ENCODE data around the gene FRAT1. TPM values are rescaled to one million over a fixed set of nuclear protein-coding genes. Genes with fewer than 3 reads are reported as not detected.

FRAT1 gene
- total and polyA plus RNA-seq, 7 donors: 0.61 to 3.9 (median 2.0) TPM

DNA sequence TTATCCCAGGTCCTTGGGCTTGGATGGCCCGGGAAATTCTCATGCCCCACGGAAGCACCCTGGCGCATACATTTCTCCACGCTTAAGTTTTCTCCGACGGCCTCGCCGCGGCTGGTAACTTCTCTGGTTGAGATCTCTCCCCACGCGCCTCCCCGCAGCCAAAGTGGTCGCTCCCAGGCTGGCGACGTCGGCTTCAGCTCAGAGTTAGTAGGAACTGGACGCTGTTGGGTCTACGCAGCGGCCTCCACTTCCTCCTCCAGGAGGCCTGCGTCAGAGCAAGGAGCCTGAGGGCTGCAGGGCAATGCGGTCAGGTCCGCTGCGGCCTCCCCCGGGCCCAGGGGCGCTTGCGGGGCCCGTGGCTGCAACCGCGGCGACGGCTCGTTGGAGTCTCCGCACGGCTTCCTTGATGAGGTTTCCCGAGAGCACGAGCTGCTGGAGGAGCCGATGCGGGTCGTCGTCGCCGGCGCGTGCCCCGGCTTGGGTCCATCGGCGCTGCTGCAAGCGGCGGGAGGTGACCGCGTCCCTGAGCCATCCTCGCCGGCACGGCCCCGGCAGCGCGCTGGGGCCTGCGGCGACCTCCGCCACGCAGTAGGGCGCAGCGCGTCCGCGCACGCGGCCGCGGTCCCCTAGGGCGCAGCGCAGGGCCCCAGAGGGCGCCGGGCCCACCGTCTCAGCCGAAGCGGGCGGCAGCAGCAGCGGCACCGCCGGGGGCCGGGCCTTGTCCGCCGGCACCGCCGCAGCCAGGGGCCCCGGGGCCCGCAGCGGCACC, 14.7 kb downstream of the FRAT1 start:
- peaks cover 16% of the 10 kb centered on the region for H3K4me1 ChIP-seq
- peak overlapping the region; percentile 83 for H3K4me3 ChIP-seq
- no peak for TF ChIP-seq CTCF (IDR thresholded peaks at IDR 0.05)
- peak overlapping the region; percentile 98 for H3K27ac ChIP-seq
- H3K9me3 ChIP-seq: no peaks in the 10 kb centered on the region
- peak; percentile 42 to 79 for DNase-seq
- 0 to 1% (median 0%) methylated on average over 48 to 89 of the region's 89 CpGs for WGBS, 3 donors
- peak in 2 of 4 donors; percentile 8 to 17 for ATAC-seq
- no peaks in the 10 kb centered on the region for H3K27me3 ChIP-seq (ENCODE audit: insufficient read depth in 3 of 3, low read length in 2 of 3)
- intact Hi-C loops (cut with DNase I): loop anchor here (2.0 to 5.0 kb wide), 2 partner anchors 41 to 55 kb away; partner anchors contain the start of gene ARHGAP19 (in 1 of the 2)
- H3K36me3 ChIP-seq (ENCODE audit: insufficient read depth in 1 of 2, low read depth in 1 of 2): peaks cover 3 to 8% of the 10 kb centered on the region in 2 donors

DNA sequence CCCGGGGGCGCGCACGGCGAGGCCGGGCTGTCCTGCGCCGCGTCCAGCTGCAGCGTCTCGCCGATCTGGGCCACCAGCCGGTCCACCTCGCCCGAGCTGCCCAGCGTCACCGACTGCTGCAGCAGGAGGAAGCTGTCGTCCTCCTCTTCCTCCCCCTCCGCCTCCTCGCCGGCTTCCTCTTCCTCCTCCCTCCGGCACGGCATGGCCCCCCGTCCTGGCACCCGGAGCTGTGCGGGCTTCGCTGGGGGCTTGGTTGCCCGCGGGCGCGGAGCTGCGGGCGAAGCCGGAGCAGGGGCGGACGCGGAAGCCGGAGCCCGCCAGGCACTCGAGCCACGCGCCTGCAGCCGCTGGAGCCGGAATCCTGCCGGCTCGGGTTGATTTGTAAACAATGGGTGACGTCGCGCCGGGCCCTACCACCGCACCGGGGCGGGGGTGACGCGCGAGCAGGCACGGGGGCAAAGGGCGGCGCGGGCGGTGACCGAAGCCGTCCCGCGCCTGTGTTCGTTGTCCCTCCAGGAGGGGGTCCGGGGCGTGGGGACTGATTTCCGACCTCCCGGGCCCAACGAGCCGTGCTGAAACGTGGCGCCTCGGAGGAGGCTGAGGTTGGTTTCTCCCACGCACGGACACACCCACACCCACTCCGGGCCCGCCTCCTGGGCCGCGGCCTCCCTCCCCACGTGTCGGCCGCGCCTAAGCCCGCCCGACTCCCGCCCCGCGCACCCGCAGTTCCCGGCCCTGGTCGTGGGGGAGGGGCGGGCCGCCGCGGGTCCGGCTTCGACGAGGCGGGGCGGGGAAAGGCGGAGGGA, 15.5 kb downstream of the FRAT1 start, which contains the start of gene FRAT2:
Gene FRAT2 (minus strand): TSS at position 360 of the 806 bp plus-strand sequence. CDS start 157 bp downstream, at position 203.
- Histone ChIP-seq H3K4me1 (peaks cover 16% of the 10 kb centered on the region), H3K27me3 (ENCODE audit: insufficient read depth in 3 of 3, low read length in 2 of 3) (no peaks in the 10 kb centered on the region), H3K9me3 (no peaks in the 10 kb centered on the region), H3K27ac (peak within 1 kb of the TSS; percentile 98), H3K4me3 (peak within 1 kb of the TSS; percentile 83), H3K36me3 (ENCODE audit: insufficient read depth in 1 of 2, low read depth in 1 of 2) (no peaks in the 10 kb centered on the region)
- WGBS, 3 donors: 0 to 1% (median 1%) methylated on average over 50 to 103 of the region's 103 CpGs
- intact Hi-C loops (cut with DNase I): loop anchor here in 1 of 2 donors (5.0 kb wide), 1 partner anchor 42 kb away; the partner anchor contains the start of gene ARHGAP19
- peak; percentile 92 to 96 for DNase-seq
- no peak for TF ChIP-seq CTCF (IDR thresholded peaks at IDR 0.05)
- ATAC-seq: peak; percentile 95 to 97 (median 96)

GRCh38 chr10:97335188-97335619, 16.1 kb downstream of the FRAT1 start:
- TF ChIP-seq CTCF (IDR thresholded peaks at IDR 0.05): no peak
- H3K27ac ChIP-seq: peak overlapping the region; percentile 98
- no peaks in the 10 kb centered on the region for H3K27me3 ChIP-seq (ENCODE audit: insufficient read depth in 3 of 3, low read length in 2 of 3)
- ATAC-seq (no peak), DNase-seq (no peak)
- H3K36me3 ChIP-seq (ENCODE audit: insufficient read depth in 1 of 2, low read depth in 1 of 2): no peaks in the 10 kb centered on the region
- H3K9me3 ChIP-seq: no peaks in the 10 kb centered on the region
- 3 to 6% (median 6%) methylated on average over 25 of the region's 25 CpGs for WGBS, 3 donors
- H3K4me1 ChIP-seq: peaks cover 16% of the 10 kb centered on the region
- intact Hi-C loops (cut with DNase I): no loop called here
- peak overlapping the region; percentile 83 for H3K4me3 ChIP-seq

DNA sequence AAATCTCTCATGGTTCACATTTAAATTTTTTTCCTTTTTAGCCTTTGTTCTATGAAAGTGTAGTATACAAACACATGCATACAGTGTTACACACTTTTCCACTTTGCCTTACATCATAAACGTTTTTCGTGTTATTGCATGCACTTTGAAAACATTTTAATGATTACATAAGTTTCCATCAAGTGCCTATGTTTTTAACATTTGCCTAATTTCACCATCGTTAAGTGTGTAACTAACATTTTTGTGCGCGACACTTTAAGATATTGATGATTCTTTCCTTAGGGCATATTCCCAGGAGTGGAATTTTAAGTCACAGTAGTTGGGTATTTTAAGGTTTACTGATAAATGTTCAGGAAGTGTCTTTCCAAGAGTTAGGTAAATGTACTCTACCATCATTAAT, 16.9 kb downstream of the FRAT1 start:
- no peak for ATAC-seq
- Histone ChIP-seq H3K4me1 (peaks cover 14% of the 10 kb centered on the region), H3K27me3 (ENCODE audit: insufficient read depth in 3 of 3, low read length in 2 of 3) (no peaks in the 10 kb centered on the region), H3K27ac (no peak overlapping the region), H3K36me3 (ENCODE audit: insufficient read depth in 1 of 2, low read depth in 1 of 2) (no peaks in the 10 kb centered on the region), H3K4me3 (no peak overlapping the region), H3K9me3 (no peaks in the 10 kb centered on the region)
- no peak for DNase-seq
- intact Hi-C loops (cut with DNase I): no loop called here
- 76 to 78% (median 77%) methylated on average over 5 of the region's 5 CpGs for WGBS, 3 donors
- TF ChIP-seq CTCF (IDR thresholded peaks at IDR 0.05): no peak

Measured in psoas muscle (tissue), 8 donors.